ENCODE results near the gene CTSO. TPM values are rescaled to one million over a fixed set of nuclear protein-coding genes. Genes with fewer than 3 reads are reported as not detected.

The CTSO gene
- total and polyA plus RNA-seq, 2 of the 8 experiments (the other 6 are each of a cell fraction or from before 2014, with no cell fraction given) = 0.39 to 0.41 TPM

GRCh38 chr4:155904331-155904730 is 49.3 kb downstream of the CTSO start:
- no peak overlapping the region for H2BK120ac ChIP-seq (replicated peaks; ENCODE audit: low read depth, low read length)
- H2BK20ac ChIP-seq (ENCODE audit: low read length) = no peak overlapping the region
- POLR2A ChIA-PET (ENCODE audit: partially characterized antibody) = no interaction called here
- H3K14ac ChIP-seq (ENCODE audit: insufficient read length) = no peak overlapping the region
- H2BK5ac ChIP-seq (ENCODE audit: low read depth, low read length) = no peak overlapping the region
- H3K27ac ChIP-seq (ENCODE audit: low read depth, low read length) = no peak overlapping the region
- H3K36me3 ChIP-seq (ENCODE audit: control insufficient read depth in 2 of 4, insufficient read depth in 4 of 4, low read length in 3 of 4) = no peaks in the 10 kb centered on the region
- CTCF ChIA-PET (ENCODE audit: partially characterized antibody) = no interaction called here
- H3K4me3 ChIP-seq (ENCODE audit: extremely low read depth in 1 of 4, insufficient read depth in 2 of 4, low read depth in 3 of 4, low read length in 4 of 4) = no peak overlapping the region
- no peak for FAIRE-seq
- no peak overlapping the region for H2BK12ac ChIP-seq (ENCODE audit: low read depth, low read length)
- no peak overlapping the region for H3K56ac ChIP-seq (replicated peaks; ENCODE audit: insufficient read length, low read depth, low read length)
- no peak overlapping the region for H3K9ac ChIP-seq (replicated peaks in 1 of 4; ENCODE audit: extremely low read depth in 1 of 4, low read depth in 3 of 4, low read length in 3 of 4)
- no peak overlapping the region for H2AFZ ChIP-seq (ENCODE audit: low read length)
- no peak overlapping the region for H3K4ac ChIP-seq (replicated peaks; ENCODE audit: insufficient read length, low read depth, low read length)
- H4K8ac ChIP-seq (ENCODE audit: extremely low read depth, insufficient read depth, low read length) = no peak overlapping the region
- H3K4me2 ChIP-seq (ENCODE audit: insufficient read depth in 1 of 2, low read depth in 2 of 2, low read length in 2 of 2) = no peak overlapping the region
- DNase-seq (ENCODE audit: low read depth in 1 of 2, low spot score in 2 of 2) = no peak
- 78% methylated on average over 3 of the region's 3 CpGs; no CpG with 5 or more reads in 1 of the 2 experiments for WGBS, 2 experiments (ENCODE audit: extremely low coverage in 1 of 2, insufficient coverage in 1 of 2, insufficient read length in 1 of 2, insufficient replicate concordance in 2 of 2, low coverage in 1 of 2, low lambda C conversion rate in 2 of 2, missing lambda C conversion rate in 1 of 2)
- H4K5ac ChIP-seq (ENCODE audit: insufficient read length, low read depth, low read length) = no peak overlapping the region
- H3K79me2 ChIP-seq (ENCODE audit: control insufficient read depth in 1 of 2, insufficient read depth in 2 of 2, low read length in 2 of 2) = no peaks in the 10 kb centered on the region
- H3K79me1 ChIP-seq (ENCODE audit: low read depth, low read length) = no peaks in the 10 kb centered on the region
- H2BK15ac ChIP-seq (ENCODE audit: low read length) = no peak overlapping the region
- no peak overlapping the region for H3K23ac ChIP-seq (ENCODE audit: insufficient read length)
- H3K27me3 ChIP-seq (replicated peaks in 1 of 4; ENCODE audit: control insufficient read depth in 3 of 4, extremely low read depth in 1 of 4, insufficient read depth in 3 of 4, low read length in 3 of 4) = no peaks in the 10 kb centered on the region
- H3K9me3 ChIP-seq (ENCODE audit: insufficient read depth in 2 of 2, low read depth in 1 of 2, low read length in 1 of 2) = no peaks in the 10 kb centered on the region
- H4K91ac ChIP-seq (replicated peaks; ENCODE audit: insufficient read length, low read length) = no peak overlapping the region
- H3K18ac ChIP-seq (ENCODE audit: extremely low read depth, low read length) = no peak overlapping the region
- H3K23me2 ChIP-seq (ENCODE audit: low read depth, low read length) = no peaks in the 10 kb centered on the region
- no peaks in the 10 kb centered on the region for H4K20me1 ChIP-seq (replicated peaks in 1 of 2; ENCODE audit: control insufficient read depth in 1 of 2, insufficient read depth in 2 of 2, low read length in 2 of 2)
- peaks cover 0 to 2% (median 0%) of the 10 kb centered on the region in 4 experiments; a peak in 1 of 7 replicates for H3K4me1 ChIP-seq (replicated peaks in 1 of 4; ENCODE audit: control insufficient read depth in 3 of 4, insufficient read depth in 4 of 4, low read length in 3 of 4)
- no peak overlapping the region for H2AK5ac ChIP-seq (ENCODE audit: low read depth, low read length)
- TF ChIP-seq NANOG (IDR thresholded peaks at IDR 0.05; ENCODE audit: insufficient read depth, low read depth, low read length, poor library complexity, severe bottlenecking) (no peak), E2F6 (IDR thresholded peaks at IDR 0.05) (no peak), EZH2 (IDR thresholded peaks at IDR 0.05; ENCODE audit: low read depth, low read length, severe bottlenecking) (no peak), KDM1A (IDR thresholded peaks at IDR 0.05; ENCODE audit: borderline replicate concordance, low read length) (no peak), CTBP2 (IDR thresholded peaks at IDR 0.05; ENCODE audit: borderline replicate concordance, insufficient read depth, insufficient read length, low read length) (no peak), KDM4A (IDR thresholded peaks at IDR 0.05; ENCODE audit: low read depth, low read length, severe bottlenecking) (no peak), CHD2 (IDR thresholded peaks at IDR 0.05; ENCODE audit: low read length) (no peak), BCL11A (IDR thresholded peaks at IDR 0.05; ENCODE audit: low read depth in 2 of 2, low read length in 2 of 2) (no peak), TEAD4 (IDR thresholded peaks at IDR 0.05; ENCODE audit: low read depth, low read length) (no peak), CREB1 (IDR thresholded peaks at IDR 0.05) (no peak), RFX5 (IDR thresholded peaks at IDR 0.05; ENCODE audit: borderline replicate concordance, low read depth, low read length) (no peak), TAF7 (optimal IDR thresholded peaks at IDR 0.05; ENCODE audit: borderline replicate concordance, low read depth, low read length) (no peak), POLR2A (IDR thresholded peaks at IDR 0.05; ENCODE audit: control extremely low read depth in 1 of 2, low read depth in 2 of 2, low read length in 2 of 2) (no peak), MAFK (IDR thresholded peaks at IDR 0.05; ENCODE audit: low read depth, low read length) (no peak)
